IPS-18a (cell line): ENCODE data around the gene CYBRD1.
A peak's percentile ranks its signal among the peaks of the same experiment; 100 is the strongest.
"Not testable (repeated sequence)": the region's sequence is repeated elsewhere in the genome, so short reads cannot be mapped to it uniquely, and the experiment has no call there.

ENCODE experiments used
- H3K27ac ChIP-seq: one replicate; pipeline ENCODE4 v1.5.1; 2013; ENCODE audit warnings: low read length
- H3K27me3 ChIP-seq: one replicate; pipeline ENCODE4 v1.6.1; 2013; ENCODE audit warnings: mild to moderate bottlenecking, low read length; ENCODE audit not compliant: control insufficient read depth, insufficient read depth
- H3K36me3 ChIP-seq: one replicate; pipeline ENCODE4 v1.6.1; 2013; ENCODE audit warnings: low read depth, low read length; ENCODE audit not compliant: control insufficient read depth
- H3K4me1 ChIP-seq: one replicate; pipeline ENCODE4 v1.6.1; 2013; ENCODE audit warnings: low read depth, low read length; ENCODE audit not compliant: control insufficient read depth
- H3K4me3 ChIP-seq: one replicate; pipeline ENCODE4 v1.5.1; 2013; ENCODE audit warnings: low read length
- H3K9ac ChIP-seq: one replicate; pipeline ENCODE4 v1.6.1; 2013; ENCODE audit warnings: mild to moderate bottlenecking, low read length, moderate library complexity
- H3K9me3 ChIP-seq: one replicate; pipeline ENCODE4 v1.6.1; 2013; ENCODE audit warnings: low read depth, low read length; ENCODE audit not compliant: control insufficient read depth

The CYBRD1 gene

GRCh38 chr2:171516793-171517192 is 5.5 kb upstream of the CYBRD1 start:
- H3K36me3 ChIP-seq, result no peaks in the 10 kb centered on the region
- no peak overlapping the region for H3K4me3 ChIP-seq
- peaks cover 7% of the 10 kb centered on the region for H3K27me3 ChIP-seq
- H3K9ac ChIP-seq, result no peak overlapping the region
- H3K27ac ChIP-seq, result no peak overlapping the region
- H3K4me1 ChIP-seq, result peaks cover 11% of the 10 kb centered on the region
- H3K9me3 ChIP-seq, result no peaks in the 10 kb centered on the region

DNA sequence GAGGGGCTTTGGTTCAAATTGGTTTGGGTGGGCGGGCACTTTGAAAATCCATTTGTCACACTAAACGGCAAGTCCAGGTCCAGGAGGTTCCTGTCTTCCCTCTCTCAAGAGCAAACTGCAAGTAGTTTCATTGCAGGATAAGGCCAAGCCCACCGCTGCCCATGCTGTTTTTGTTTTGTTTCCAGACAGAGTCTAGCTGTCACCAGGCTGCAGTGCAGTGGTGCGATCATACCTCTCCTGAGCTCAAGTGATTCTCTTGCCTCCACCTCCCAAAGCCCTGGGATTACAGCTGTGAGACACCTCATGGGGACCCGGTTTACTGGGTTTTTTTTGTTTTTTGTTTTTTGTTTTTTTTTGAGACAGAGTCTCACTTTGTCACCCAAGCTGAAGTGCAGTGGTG is 1.8 kb upstream of the CYBRD1 start:
- Histone ChIP-seq H3K27ac (no peak overlapping the region), H3K4me1 (peaks cover 21% of the 10 kb centered on the region), H3K4me3 (no peak overlapping the region), H3K27me3 (peaks cover 19% of the 10 kb centered on the region), H3K9me3 (no peaks in the 10 kb centered on the region), H3K9ac (no peak overlapping the region), H3K36me3 (no peaks in the 10 kb centered on the region)

- Histone ChIP-seq H3K36me3 (no peaks in the 10 kb centered on the region), H3K9me3 (no peaks in the 10 kb centered on the region), H3K4me3 (peak overlapping the region; percentile 84), H3K9ac (peak overlapping the region; percentile 73), H3K4me1 (peaks cover 16% of the 10 kb centered on the region), H3K27ac (no peak overlapping the region), H3K27me3 (peaks cover 19% of the 10 kb centered on the region)
Observed at GRCh38 chr2:171521361-171522051, 768 bp upstream of the CYBRD1 start.

DNA sequence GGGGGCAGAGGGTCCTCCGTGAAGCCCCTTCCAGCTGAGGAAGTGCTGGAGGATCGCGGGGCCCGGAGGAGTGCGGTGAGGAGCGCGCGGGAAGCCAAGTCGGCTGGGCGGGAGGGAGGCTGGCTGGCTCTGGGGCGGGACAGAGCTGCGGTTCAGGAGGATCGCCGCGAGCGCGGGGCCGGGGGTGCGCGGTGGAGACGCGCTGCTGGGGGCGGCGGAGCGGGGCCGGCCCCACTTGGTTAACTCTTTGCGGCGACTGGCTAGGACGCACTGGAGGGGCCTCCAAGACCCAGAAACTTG is 464 bp downstream of the CYBRD1 start:
- peak overlapping the region; percentile 84 for H3K4me3 ChIP-seq
- no peaks in the 10 kb centered on the region for H3K36me3 ChIP-seq
- H3K27me3 ChIP-seq, result peaks cover 19% of the 10 kb centered on the region
- H3K4me1 ChIP-seq, result peaks cover 16% of the 10 kb centered on the region
- H3K9ac ChIP-seq, result peak overlapping the region; percentile 73
- no peaks in the 10 kb centered on the region for H3K9me3 ChIP-seq
- H3K27ac ChIP-seq, result no peak overlapping the region

DNA sequence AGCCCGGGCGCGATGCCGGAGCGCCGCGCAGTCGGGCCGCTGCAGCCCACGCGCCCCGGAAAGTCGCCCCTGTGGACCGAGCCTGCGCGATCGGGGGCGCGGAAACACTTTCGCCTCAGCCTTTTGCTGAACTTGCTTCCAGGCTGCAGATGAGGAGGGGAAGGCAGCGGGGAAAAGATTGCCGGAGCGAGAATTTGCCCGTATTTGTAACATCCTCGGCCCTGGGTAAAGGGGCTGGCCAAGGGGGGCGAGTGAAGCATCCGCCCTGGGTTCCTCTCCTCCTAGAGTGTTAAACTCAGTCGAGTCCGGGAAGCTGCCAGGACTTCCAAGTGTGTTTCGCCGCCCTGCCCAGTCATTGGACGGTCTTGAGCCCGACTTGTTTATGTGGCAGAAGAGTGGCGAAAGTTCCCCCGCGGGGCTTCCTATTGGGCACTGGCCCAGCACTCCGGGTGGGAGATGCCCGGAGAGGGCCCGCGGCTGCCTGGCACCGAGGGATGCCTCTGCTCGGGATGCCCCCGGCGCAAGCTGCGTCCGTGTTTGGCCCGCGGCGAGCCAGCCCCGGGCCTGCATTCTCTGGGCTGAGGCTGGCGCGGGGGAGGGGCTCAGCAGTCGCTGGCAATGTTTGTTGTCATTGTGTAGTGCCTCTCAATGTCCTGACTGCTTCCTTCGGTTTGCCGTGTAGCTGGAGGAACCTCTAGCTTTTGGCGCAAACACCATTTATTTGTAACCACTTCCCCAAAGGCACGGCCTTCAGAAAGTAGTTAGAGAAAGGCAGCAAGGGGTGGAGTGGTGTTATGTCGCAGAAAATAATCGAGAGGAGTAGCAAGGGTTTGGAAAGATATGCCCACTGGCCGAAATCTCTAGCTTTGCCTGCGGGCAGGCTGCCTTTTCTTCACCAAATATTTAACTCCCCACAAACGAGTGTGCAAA is 1.1 kb downstream of the CYBRD1 start:
- no peak overlapping the region for H3K27ac ChIP-seq
- H3K36me3 ChIP-seq, result no peaks in the 10 kb centered on the region
- H3K9ac ChIP-seq, result peak overlapping the region; percentile 73
- H3K4me1 ChIP-seq, result peaks cover 16% of the 10 kb centered on the region
- no peaks in the 10 kb centered on the region for H3K9me3 ChIP-seq
- H3K4me3 ChIP-seq, result peak overlapping the region; percentile 84
- H3K27me3 ChIP-seq, result peaks cover 19% of the 10 kb centered on the region

DNA sequence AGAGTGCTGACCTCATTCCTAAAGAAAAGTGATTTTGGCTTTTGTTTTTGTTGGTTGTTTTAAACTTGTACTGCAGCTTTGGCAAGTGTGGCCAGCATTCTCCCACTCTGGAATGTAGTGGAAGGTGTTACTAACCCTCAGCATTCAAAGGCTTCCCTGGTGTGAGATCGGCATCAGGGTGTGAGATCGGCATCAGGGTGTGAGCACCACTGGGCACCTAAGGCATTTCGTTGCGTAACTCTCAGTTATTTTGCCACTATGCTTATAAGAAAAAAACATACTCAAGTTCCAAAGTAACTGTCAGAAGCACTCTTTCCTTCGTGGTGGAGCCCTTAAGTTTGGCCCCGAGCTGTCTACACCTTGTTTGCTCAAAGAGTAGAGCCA is 1.7 kb downstream of the CYBRD1 start:
- Histone ChIP-seq H3K4me1 (peaks cover 16% of the 10 kb centered on the region), H3K9me3 (no peaks in the 10 kb centered on the region), H3K27me3 (peaks cover 19% of the 10 kb centered on the region), H3K36me3 (no peaks in the 10 kb centered on the region), H3K27ac (no peak overlapping the region), H3K9ac (peak overlapping the region; percentile 73), H3K4me3 (peak overlapping the region; percentile 84)

- H3K27me3 ChIP-seq, result no peaks in the 10 kb centered on the region
- no peak overlapping the region for H3K27ac ChIP-seq
- no peaks in the 10 kb centered on the region for H3K4me1 ChIP-seq
- H3K9me3 ChIP-seq, result no peaks in the 10 kb centered on the region
- H3K9ac ChIP-seq, result no peak overlapping the region
- no peaks in the 10 kb centered on the region for H3K36me3 ChIP-seq
- no peak overlapping the region for H3K4me3 ChIP-seq
Observed at GRCh38 chr2:171529914-171530313, 7.6 kb downstream of the CYBRD1 start.

GRCh38 chr2:171530378-171530777 is 8.1 kb downstream of the CYBRD1 start:
- H3K4me3 ChIP-seq, result no peak overlapping the region
- no peak overlapping the region for H3K27ac ChIP-seq
- no peaks in the 10 kb centered on the region for H3K9me3 ChIP-seq
- H3K36me3 ChIP-seq, result no peaks in the 10 kb centered on the region
- H3K27me3 ChIP-seq, result no peaks in the 10 kb centered on the region
- H3K9ac ChIP-seq, result no peak overlapping the region
- H3K4me1 ChIP-seq, result no peaks in the 10 kb centered on the region

DNA sequence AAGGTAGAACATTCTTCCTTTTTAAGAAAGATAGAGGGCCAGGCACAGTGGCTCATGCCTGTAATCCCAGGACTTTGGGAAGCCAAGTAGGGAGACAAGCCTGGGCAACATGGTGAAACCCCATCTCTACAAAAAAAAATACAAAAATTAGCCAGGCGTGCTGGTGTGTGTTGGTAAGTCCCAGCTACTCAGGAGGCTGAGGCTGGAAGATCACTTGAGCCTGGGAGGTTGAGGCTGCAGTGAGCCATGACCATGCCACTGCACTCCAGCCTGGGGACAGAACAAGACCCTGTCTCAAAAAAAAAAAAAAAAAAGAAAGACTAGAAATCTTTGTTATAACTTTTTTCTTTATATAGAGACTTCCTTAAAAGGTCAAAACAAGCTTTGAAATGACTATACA is 8.6 kb downstream of the CYBRD1 start:
- not testable (repeated sequence) for H3K4me1 ChIP-seq, H3K4me3 ChIP-seq, H3K36me3 ChIP-seq, H3K9me3 ChIP-seq, H3K9ac ChIP-seq, H3K27me3 ChIP-seq, H3K27ac ChIP-seq

GRCh38 chr2:171531291-171531690 is 9.0 kb downstream of the CYBRD1 start:
- Histone ChIP-seq H3K9ac (no peak overlapping the region), H3K27ac (no peak overlapping the region), H3K27me3 (no peaks in the 10 kb centered on the region), H3K9me3 (no peaks in the 10 kb centered on the region), H3K4me1 (no peaks in the 10 kb centered on the region), H3K36me3 (no peaks in the 10 kb centered on the region), H3K4me3 (no peak overlapping the region)

DNA sequence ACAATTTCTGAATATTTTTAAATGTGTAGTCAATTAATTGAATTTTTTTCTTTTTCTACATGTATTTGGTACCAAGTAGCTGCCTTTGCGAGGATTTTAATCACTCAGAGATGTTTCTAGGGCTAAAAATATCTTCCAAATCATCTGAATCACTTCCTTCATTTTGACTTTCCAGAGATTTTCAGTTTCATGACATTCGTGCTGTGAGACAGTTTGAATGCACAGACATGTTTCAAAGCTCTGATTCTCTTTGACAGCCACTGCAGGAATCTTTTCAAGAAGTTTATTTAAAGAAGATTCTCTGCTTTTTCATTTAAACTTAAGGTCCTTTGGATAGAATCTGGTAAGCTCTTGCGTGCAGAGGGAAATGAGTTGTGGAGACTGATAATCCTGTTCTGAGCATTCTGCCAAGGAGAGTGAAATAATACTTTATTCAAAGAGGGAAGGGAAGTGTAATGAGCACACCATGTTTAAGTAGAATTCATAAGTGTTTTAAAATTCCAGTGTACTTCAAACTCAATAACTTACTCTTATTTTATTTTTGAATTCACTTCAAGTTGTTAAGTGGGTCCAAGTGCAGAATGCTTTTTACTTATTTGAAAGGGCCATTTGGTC is 9.7 kb downstream of the CYBRD1 start:
- H3K9me3 ChIP-seq, result no peaks in the 10 kb centered on the region
- no peak overlapping the region for H3K9ac ChIP-seq
- H3K27me3 ChIP-seq, result no peaks in the 10 kb centered on the region
- H3K27ac ChIP-seq, result no peak overlapping the region
- no peak overlapping the region for H3K4me3 ChIP-seq
- H3K4me1 ChIP-seq, result no peaks in the 10 kb centered on the region
- no peaks in the 10 kb centered on the region for H3K36me3 ChIP-seq
